ENCODE measurements around the gene ELK1. TPM values are rescaled to one million over a fixed set of nuclear protein-coding genes. Genes with fewer than 3 reads are reported as not detected.
"Not testable (repeated sequence)": the region's sequence is repeated elsewhere in the genome, so short reads cannot be mapped to it uniquely, and the experiment has no call there.

Gene ELK1, protein sequence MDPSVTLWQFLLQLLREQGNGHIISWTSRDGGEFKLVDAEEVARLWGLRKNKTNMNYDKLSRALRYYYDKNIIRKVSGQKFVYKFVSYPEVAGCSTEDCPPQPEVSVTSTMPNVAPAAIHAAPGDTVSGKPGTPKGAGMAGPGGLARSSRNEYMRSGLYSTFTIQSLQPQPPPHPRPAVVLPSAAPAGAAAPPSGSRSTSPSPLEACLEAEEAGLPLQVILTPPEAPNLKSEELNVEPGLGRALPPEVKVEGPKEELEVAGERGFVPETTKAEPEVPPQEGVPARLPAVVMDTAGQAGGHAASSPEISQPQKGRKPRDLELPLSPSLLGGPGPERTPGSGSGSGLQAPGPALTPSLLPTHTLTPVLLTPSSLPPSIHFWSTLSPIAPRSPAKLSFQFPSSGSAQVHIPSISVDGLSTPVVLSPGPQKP
- 13.3 and 22.9 TPM in 2 replicates for total RNA-seq (ENCODE audit: low replicate concordance)

- peak within 1 kb of the TSS; percentile 76 for H3K4me3 ChIP-seq (ENCODE audit: low read depth, low read length)
- DNase-seq (ENCODE audit: low read depth) = peak; percentile 97
- TF ChIP-seq, protein P1, sequence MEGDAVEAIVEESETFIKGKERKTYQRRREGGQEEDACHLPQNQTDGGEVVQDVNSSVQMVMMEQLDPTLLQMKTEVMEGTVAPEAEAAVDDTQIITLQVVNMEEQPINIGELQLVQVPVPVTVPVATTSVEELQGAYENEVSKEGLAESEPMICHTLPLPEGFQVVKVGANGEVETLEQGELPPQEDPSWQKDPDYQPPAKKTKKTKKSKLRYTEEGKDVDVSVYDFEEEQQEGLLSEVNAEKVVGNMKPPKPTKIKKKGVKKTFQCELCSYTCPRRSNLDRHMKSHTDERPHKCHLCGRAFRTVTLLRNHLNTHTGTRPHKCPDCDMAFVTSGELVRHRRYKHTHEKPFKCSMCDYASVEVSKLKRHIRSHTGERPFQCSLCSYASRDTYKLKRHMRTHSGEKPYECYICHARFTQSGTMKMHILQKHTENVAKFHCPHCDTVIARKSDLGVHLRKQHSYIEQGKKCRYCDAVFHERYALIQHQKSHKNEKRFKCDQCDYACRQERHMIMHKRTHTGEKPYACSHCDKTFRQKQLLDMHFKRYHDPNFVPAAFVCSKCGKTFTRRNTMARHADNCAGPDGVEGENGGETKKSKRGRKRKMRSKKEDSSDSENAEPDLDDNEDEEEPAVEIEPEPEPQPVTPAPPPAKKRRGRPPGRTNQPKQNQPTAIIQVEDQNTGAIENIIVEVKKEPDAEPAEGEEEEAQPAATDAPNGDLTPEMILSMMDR (IDR thresholded peaks at IDR 0.05; ENCODE audit: insufficient read depth, low read length) = no peak
These were observed at the start of gene ELK1 for GRCh38 chrX:47650164-47651042. Gene ELK1 (minus strand): TSS chrX:47650563. CDS start chrX:47641441, 9,122 bp downstream.

DNA sequence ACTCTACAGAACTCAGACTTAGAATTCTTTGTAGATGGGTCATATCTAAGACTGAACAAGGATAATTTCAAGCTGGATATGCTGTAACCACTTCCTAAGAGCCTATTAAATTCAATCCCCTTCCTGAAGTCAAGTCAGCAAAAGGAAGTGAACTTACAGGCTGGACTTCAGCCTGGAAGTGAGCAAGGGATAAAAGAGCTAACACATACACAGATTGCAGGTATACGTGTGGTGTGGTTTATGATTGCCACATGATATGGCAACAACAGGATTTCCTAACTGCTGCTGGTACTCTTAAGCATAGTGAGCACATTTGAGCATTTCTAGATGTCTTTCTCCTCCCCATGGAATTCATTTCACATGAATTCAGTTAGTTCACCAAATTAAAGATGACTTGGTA is 46.8 kb upstream of the ELK1 start:
- H3K4me3 ChIP-seq (ENCODE audit: low read depth, low read length) = no peak overlapping the region
- TF ChIP-seq, protein P1 (IDR thresholded peaks at IDR 0.05; ENCODE audit: insufficient read depth, low read length) = no peak
- no peak for DNase-seq (ENCODE audit: low read depth)

DNA sequence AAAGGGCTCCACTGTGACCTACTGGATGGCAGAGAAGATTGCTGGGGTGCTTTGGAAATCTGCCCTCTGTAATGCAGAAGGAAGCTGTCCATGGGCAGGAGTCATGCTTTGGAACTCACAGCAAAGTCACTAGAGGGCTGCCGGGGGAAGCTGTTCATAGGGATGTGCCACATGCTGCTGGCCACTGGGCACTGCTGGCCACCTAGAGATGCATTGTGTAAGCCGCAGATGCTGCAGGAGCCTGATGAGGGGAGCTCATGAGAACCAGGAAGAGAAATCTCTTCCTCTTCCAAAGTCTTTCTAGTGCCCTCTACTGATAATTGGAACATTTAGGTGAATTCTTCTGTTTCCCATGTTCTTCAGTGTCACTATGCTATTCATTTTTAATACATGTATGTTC is 39.8 kb upstream of the ELK1 start:
- TF ChIP-seq, protein P1 (IDR thresholded peaks at IDR 0.05; ENCODE audit: insufficient read depth, low read length) = no peak
- no peak overlapping the region for H3K4me3 ChIP-seq (ENCODE audit: low read depth, low read length)
- no peak for DNase-seq (ENCODE audit: low read depth)

DNA sequence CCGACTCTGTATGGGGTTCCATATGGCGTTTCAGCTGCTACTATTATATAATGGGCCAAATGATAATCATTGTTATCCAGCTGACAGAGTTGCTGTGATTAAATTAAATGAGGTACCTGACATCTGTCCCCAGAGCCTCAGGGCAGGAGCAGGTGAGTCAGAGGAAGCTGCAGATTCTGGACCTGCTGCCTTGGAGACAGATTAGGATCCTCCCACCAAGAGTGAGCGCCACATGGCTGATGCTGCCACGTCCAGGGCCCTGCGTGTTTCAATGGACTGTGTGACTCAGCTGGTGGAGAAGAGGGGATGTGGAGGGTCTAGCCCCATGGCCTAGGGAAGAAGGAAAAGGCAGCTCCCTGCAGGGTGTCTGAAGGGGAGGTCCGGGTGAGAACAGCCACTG is 36.9 kb upstream of the ELK1 start:
- TF ChIP-seq, protein P1 (IDR thresholded peaks at IDR 0.05; ENCODE audit: insufficient read depth, low read length) = no peak
- no peak overlapping the region for H3K4me3 ChIP-seq (ENCODE audit: low read depth, low read length)
- no peak for DNase-seq (ENCODE audit: low read depth)

- no peak overlapping the region for H3K4me3 ChIP-seq (ENCODE audit: low read depth, low read length)
- no peak for DNase-seq (ENCODE audit: low read depth)
- TF ChIP-seq, protein P1 (IDR thresholded peaks at IDR 0.05; ENCODE audit: insufficient read depth, low read length) = no peak
These were observed 33.5 kb upstream of the ELK1 start for GRCh38 chrX:47683829-47684205.

- H3K4me3 ChIP-seq (ENCODE audit: low read depth, low read length) = no peak overlapping the region
- TF ChIP-seq, protein P1 (IDR thresholded peaks at IDR 0.05; ENCODE audit: insufficient read depth, low read length) = no peak
- no peak for DNase-seq (ENCODE audit: low read depth)
These were observed 32.9 kb upstream of the ELK1 start for GRCh38 chrX:47683184-47683828.

- H3K4me3 ChIP-seq (ENCODE audit: low read depth, low read length); DNase-seq (ENCODE audit: low read depth): not testable (repeated sequence)
These were observed 25.8 kb upstream of the ELK1 start for GRCh38 chrX:47675959-47676859.

All from fibroblast of the aortic adventitia (primary cell).